NT2/D1 (cell line): ENCODE measurements around the gene ZWINT.

Experiments used
- SUZ12 ChIP-seq: IDR thresholded peaks from 2 replicates; pipeline ENCODE4 v1.6.1; 2011; ENCODE audit not compliant: insufficient read length, insufficient read depth; ENCODE audit errors: extremely low read depth
- YY1 ChIP-seq: IDR thresholded peaks from 2 replicates; pipeline ENCODE4 v1.6.1; 2011; ENCODE audit not compliant: insufficient read length, insufficient read depth

DNA sequence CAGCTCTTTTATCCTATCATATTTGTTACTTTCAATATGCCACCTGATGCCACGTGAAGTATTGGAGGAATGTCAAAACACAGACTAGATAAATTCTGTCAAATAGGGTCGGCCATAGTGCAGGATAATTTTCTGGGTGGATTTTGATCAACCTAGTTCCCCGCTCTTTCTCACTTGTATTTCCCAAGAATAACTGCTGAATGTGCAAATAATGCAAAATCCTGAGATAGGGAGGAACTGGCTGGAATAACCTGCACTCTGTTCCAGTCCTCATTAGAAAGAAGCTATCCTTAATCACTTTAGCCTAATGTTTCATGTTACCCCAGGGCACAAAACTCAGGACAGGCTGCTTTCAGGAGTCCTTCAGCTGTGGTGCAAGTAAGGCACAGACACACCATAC is 33.9 kb downstream of the ZWINT start:
- TF ChIP-seq SUZ12 (no peak), YY1 (no peak)
